Mesodermal cell (in vitro differentiated cells): ENCODE results near the gene USP5.
"Not testable (repeated sequence)": the region's sequence is repeated elsewhere in the genome, so short reads cannot be mapped to it uniquely, and the experiment has no call there.

Experiments used
- H3K27ac ChIP-seq: 2 replicates; pipeline ENCODE4 v1.7.0; 2013; ENCODE audit warnings: mild to moderate bottlenecking, low read depth, low read length, moderate library complexity; ENCODE audit not compliant: severe bottlenecking
- H3K36me3 ChIP-seq: 2 replicates; pipeline ENCODE4 v1.7.1; 2013; ENCODE audit warnings: mild to moderate bottlenecking, low read length, moderate library complexity; ENCODE audit not compliant: control insufficient read depth, insufficient read depth
- H3K4me1 ChIP-seq: one replicate; pipeline ENCODE4 v1.7.1; 2013; ENCODE audit warnings: mild to moderate bottlenecking, low read length; ENCODE audit not compliant: insufficient read depth, control insufficient read depth, poor library complexity, severe bottlenecking
- H3K4me3 ChIP-seq: 2 replicates; pipeline ENCODE4 v1.7.0; 2013; ENCODE audit warnings: low read length, control low read depth, mild to moderate bottlenecking; ENCODE audit not compliant: insufficient read depth, poor library complexity, severe bottlenecking; ENCODE audit errors: extremely low read depth
- H3K9me3 ChIP-seq: 2 replicates; pipeline ENCODE4 v1.7.1; 2013; ENCODE audit warnings: mild to moderate bottlenecking, low read length, moderate library complexity; ENCODE audit not compliant: control insufficient read depth
- WGBS, 2 experiments: methylation state at CpG; one replicate each; pipeline ENCODE4 v1.1.5; 2013; ENCODE audit warnings: missing lambda C conversion rate in 2 of 2; ENCODE audit not compliant: insufficient coverage in 2 of 2; 5-methylcytosine and 5-hydroxymethylcytosine counted together

Gene USP5

DNA sequence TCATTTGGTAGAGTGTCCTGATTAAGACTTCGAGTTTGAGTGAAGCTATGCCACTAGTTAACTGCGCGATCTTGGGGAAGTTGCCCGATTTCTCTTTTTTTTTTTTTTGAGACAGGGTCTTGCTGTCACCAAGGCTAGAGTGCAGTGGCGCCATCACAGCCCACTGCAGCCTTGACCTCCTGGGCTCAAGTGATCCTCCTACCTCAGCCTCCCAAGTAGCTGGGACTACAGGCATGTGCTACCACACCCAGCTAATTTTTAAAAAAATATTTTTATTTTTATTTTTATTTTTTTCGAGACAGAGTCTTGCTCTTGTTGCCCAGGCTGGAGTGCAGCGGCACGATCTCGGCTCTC is 22.0 kb downstream of the USP5 start:
- peak overlapping the region; percentile 74 for H3K4me3 ChIP-seq
- WGBS, 2 experiments: 53 to 65% methylated on average over 6 to 7 of the region's 9 CpGs
- H3K4me1 ChIP-seq, H3K9me3 ChIP-seq: not testable (repeated sequence)
- H3K27ac ChIP-seq: peak overlapping the region; percentile 69
- H3K36me3 ChIP-seq: peaks cover 31% of the 10 kb centered on the region

DNA sequence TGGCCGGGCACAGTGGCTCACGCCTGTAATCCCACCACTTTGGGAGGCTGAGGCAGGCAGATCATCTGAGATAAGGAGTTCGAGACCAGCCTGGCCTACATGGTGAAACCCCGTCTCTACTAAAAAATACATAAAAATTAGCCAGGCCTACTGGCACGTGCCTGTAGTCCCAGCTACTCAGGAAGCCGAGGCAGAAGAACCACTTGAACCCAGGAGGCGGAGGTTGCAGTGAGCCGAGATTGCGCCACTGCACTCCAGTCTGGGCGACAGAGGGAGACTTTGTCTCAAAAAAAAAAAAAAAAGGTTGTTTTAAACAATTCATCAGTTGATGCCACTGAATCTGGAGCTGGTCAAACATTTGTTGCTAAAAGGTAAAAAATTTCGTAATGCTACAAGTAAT is 27.9 kb downstream of the USP5 start:
- peaks cover 20% of the 10 kb centered on the region for H3K36me3 ChIP-seq
- H3K9me3 ChIP-seq, H3K4me1 ChIP-seq, H3K27ac ChIP-seq, H3K4me3 ChIP-seq: not testable (repeated sequence)
- WGBS, 2 experiments: 94 to 96% methylated on average over 9 to 10 of the region's 11 CpGs

DNA sequence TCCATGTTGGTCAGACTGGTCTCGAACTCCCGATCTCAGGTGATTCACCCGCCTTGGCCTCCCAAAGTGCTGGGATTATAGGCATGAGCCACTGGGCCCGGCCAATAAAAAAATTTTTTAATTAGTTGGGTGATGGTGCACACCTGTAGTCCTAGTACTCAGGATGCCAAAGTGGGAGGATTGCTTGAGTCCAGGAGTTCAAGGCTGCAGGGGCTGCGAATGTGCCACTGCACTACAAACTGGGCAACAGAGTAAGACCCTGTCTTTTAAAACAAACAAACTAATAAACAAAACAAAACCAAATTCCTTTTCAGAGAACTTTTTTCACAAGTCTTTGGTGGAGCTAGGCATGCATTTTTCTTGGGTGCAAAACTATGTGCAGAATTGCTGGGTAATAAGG is 31.3 kb downstream of the USP5 start:
- Histone ChIP-seq H3K9me3 (no peaks in the 10 kb centered on the region), H3K4me3 (no peak overlapping the region), H3K27ac (no peak overlapping the region), H3K4me1 (no peaks in the 10 kb centered on the region), H3K36me3 (peaks cover 15% of the 10 kb centered on the region)
- WGBS, 2 experiments: 91 to 100% methylated on average over 2 to 5 of the region's 5 CpGs

DNA sequence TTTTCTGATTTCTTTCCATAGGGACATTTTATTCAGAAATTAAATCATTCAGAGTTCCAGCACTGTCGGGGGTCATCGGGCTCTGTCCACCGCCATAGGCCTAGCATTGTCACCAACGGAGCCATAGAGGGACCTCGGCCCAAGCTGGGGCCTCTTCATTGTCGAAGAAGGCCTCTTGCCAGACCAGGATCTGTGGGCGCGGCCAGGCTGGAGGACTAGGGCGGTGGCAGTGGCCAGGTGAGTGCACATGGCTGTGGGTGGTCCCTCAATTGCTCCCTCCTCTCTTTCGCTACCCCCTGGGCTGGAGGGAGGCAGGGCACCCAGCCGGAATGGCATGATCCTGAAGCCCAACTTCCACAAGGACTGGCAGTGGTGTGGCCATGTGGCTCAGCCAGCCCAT is 31.7 kb downstream of the USP5 start:
- no peak overlapping the region for H3K27ac ChIP-seq
- no peaks in the 10 kb centered on the region for H3K9me3 ChIP-seq
- H3K4me3 ChIP-seq: no peak overlapping the region
- H3K4me1 ChIP-seq: no peaks in the 10 kb centered on the region
- WGBS, 2 experiments: 94 to 97% methylated on average over 10 to 11 of the region's 11 CpGs
- H3K36me3 ChIP-seq: peaks cover 15% of the 10 kb centered on the region

DNA sequence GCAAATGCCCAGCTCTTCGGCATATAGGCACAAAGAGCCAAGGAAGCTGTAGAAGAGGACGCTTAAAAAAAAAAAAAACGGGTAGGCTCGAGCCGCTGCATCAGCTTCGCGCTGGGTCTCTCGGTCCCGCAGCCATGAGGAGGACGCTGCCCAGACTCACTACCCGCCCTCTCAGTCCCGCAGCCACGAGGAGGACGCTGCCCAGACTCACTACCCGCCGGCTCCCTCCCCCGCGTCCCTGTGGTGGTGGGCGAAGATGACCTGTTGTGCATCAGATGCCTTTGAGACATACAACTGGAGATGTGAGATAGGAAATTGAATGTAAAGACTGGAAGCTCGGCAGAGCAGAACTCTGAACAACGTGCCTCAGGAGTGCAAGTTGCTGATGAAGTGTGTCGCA is 32.6 kb downstream of the USP5 start:
- peaks cover 15% of the 10 kb centered on the region for H3K36me3 ChIP-seq
- H3K9me3 ChIP-seq: no peaks in the 10 kb centered on the region
- H3K4me1 ChIP-seq: no peaks in the 10 kb centered on the region
- WGBS, 2 experiments: 81 to 83% methylated on average over 19 to 22 of the region's 22 CpGs
- H3K27ac ChIP-seq: no peak overlapping the region
- no peak overlapping the region for H3K4me3 ChIP-seq

DNA sequence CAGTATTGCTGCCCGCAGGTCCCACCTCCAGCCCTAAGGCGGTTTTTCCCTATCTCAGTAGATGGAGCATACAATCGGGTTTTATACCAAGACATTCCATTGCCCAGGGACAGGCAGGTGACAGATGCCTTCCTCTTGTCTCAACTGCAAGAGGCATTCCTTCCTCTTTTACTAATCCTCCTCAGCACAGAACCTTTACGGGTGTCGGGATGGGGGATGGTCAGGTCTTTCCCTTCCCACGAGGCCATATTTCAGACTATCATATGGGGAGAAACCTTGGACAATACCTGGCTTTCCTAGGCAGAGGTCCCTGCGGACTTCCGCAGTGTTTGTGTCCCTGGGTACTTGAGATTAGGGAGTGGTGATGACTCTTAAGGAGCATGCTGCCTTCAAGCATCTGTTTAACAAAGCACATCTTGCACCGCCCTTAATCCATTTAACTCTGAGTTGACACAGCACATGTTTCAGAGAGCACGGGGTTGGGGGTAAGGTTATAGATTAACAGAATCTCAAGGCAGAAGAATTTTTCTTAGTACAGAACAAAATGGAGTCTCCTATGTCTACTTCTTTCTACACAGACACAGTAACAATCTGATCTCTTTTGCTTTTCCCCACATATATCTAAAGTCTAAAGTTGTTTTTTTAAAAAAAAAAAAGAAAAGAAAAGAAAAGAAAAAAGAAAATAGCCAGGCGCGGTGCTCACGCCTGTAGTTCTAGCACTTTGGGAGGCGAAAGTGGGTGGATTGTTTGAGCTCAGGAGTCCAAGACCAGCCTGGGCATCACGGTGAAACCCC is 34.5 kb downstream of the USP5 start:
- H3K4me3 ChIP-seq, H3K4me1 ChIP-seq, H3K9me3 ChIP-seq, H3K27ac ChIP-seq: not testable (repeated sequence)
- H3K36me3 ChIP-seq: peaks cover 15% of the 10 kb centered on the region
- 0 to 76% methylated on average over 1 to 5 of the region's 15 CpGs for WGBS, 2 experiments

DNA sequence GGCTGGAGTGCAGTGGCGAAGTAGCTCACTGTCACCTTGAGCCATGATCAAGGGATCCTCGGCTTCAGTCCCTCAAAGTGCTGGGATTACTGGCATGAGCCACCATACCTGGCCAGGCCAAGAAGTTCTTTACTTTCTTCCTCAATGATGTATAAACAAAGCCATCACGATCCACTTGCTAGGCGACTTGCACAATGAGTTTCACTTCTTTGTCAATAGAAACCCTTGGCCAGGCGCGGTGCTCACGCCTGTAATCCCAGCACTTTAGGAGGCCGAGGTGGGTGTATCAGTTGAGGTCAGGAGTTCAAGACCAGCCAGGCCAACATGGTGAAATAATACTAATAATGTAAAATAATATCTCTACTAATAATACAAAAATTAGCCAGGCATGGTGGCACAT is 35.5 kb downstream of the USP5 start:
- Histone ChIP-seq H3K4me1 (peaks cover 10% of the 10 kb centered on the region), H3K9me3 (no peaks in the 10 kb centered on the region), H3K27ac (no peak overlapping the region), H3K36me3 (peaks cover 15% of the 10 kb centered on the region), H3K4me3 (no peak overlapping the region)
- WGBS, 2 experiments: 97 to 98% methylated on average over 6 to 7 of the region's 8 CpGs

DNA sequence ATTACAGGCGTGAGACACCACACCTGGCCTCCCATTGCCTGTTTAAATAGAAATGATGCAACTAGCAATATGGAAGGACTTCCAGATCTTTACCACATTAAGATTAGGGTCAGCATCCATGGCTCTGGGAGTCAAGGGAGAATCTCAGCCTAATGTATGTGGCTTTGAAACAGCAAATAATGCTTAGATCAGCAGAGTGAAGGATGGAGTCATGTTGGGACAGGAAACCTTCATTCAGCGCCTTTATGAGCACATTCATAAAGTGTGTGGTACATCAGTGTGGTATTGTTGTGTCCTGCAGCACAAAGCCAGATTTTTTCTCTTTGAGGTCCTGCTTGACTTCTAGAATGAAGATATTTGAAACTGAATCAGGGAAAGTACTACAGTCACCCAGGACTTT is 36.4 kb downstream of the USP5 start:
- Histone ChIP-seq H3K9me3 (no peaks in the 10 kb centered on the region), H3K4me1 (peaks cover 10% of the 10 kb centered on the region), H3K4me3 (no peak overlapping the region), H3K27ac (no peak overlapping the region), H3K36me3 (peaks cover 15% of the 10 kb centered on the region)
- WGBS, 2 experiments: 86 to 100% methylated on average over 2 of the region's 2 CpGs

DNA sequence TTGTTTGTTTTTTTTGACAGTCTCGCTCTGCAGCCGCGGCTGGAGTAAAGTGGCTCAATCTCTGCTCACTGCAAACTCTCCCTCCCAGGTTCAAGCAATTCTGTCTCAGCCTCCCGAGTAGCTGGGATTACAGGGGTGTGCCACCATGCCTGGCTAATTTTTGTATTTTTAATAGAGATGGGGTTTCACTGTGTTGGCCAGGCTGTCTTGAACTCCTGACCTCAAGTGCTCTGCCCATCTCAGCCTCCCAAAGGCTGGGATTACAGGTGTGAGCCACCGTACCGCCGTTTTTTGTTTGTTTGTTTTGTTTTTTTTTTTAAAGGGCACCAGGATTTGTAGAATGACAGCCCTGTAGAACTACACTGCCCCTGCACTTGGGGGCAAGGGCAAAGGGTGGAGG is 36.8 kb downstream of the USP5 start:
- H3K27ac ChIP-seq, H3K9me3 ChIP-seq, H3K4me3 ChIP-seq: not testable (repeated sequence)
- H3K36me3 ChIP-seq: peaks cover 13% of the 10 kb centered on the region
- 58 to 100% methylated on average over 3 to 4 of the region's 7 CpGs for WGBS, 2 experiments
- H3K4me1 ChIP-seq: peaks cover 10% of the 10 kb centered on the region

DNA sequence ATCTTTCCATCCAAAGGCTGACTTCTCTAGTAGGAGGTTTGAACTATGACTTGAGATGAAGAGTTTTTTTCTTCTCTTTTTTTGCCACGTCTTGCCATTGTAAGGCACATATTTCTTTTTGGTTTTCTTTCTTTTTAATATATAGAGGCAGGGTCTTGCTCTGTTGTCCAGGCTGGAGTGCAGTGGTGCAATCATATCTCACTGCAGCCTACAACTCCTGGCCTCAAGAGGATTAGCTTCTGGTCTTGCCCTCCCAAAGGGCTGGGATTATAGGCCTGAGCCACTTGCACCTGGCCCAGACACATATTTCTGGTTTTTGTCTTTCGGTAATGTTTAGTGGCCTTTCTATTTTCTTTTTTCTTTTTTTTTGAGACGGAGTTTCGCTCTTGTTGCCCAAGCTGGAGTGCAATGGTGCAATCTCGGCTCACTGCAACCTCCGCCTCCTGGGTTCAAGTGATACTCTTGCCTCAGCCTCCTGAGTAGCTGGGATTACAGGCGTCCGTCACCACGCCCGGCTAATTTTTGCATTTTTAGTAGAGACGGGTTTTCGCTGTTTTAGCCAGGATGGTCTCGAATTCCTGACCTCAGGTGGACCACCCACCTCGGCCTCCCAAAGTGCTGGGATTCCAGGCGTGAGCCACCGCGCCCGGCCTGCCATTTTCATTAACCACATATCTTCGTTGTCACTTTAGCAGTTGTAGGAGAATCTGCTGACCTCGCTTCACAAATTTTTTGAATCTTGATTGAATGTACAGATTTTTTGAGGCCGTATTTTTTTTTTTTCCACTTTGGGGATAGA is 38.0 kb downstream of the USP5 start:
- 94 to 97% methylated on average over 17 to 18 of the region's 21 CpGs for WGBS, 2 experiments
- H3K36me3 ChIP-seq, H3K9me3 ChIP-seq, H3K4me3 ChIP-seq: not testable (repeated sequence)
- H3K27ac ChIP-seq: peak overlapping the region; percentile 98
- peaks cover 10% of the 10 kb centered on the region for H3K4me1 ChIP-seq
